Measurements from ENCODE around the gene CNIH2. TPM values are rescaled to one million over a fixed set of nuclear protein-coding genes. Genes with fewer than 3 reads are reported as not detected.

Gene CNIH2
- total RNA-seq, 1 donor from 2014 or later: 0.04 TPM

GRCh38 chr11:66267379-66268243 is 10.4 kb upstream of the CNIH2 start:
- no peak for TF ChIP-seq CTCF (IDR thresholded peaks at IDR 0.05; ENCODE audit: insufficient read depth, low read length, poor library complexity, severe bottlenecking)
- no peaks in the 10 kb centered on the region for H3K27me3 ChIP-seq (ENCODE audit: control insufficient read depth, insufficient read depth, low read length)
- H3K36me3 ChIP-seq (ENCODE audit: control insufficient read depth, insufficient read depth, low read length): peaks cover 6% of the 10 kb centered on the region
- DNase-seq (ENCODE audit: low read depth): no peak
- peak overlapping the region; percentile 37 for H3K4me3 ChIP-seq (ENCODE audit: low read depth, low read length)

DNA sequence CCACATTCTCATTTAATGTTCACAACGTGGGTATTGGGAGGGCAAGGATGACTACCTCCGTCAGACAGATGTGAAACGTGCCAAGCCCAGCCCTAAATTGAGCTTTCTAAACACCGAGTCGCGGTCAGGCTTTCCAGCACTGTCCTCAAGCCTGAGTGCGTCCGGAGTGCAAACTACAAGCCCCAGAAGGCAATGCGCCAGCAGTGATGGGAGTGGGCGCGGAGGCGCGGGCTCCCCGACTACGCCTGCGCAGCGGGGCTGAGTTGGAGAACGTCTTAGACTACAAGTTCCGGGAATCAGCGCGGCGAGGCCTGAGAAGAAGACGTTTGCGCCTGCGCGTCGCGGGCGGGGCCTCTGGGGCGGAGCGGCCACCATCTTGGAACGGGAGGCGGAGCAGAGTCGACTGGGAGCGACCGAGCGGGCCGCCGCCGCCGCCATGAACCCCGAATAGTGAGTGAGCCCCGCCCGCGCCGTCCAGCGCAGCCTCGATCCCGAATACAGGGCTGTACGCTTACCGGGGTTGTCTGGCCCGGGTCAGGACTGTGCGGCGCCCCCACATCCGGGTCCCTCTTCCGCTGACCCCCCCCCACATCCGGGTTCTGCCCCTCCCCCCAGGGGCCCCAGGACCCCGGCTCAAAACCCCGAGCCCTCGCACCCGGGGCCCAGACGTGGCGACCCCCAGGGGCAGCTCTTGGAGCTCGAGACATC is 9.6 kb upstream of the CNIH2 start, which contains the start of gene RAB1B:
RAB1B (plus strand) TSS at position 396 of the 708 bp plus-strand sequence; CDS start at position 437, 41 bp downstream.
- no peak for TF ChIP-seq CTCF (IDR thresholded peaks at IDR 0.05; ENCODE audit: insufficient read depth, low read length, poor library complexity, severe bottlenecking)
- Histone ChIP-seq H3K4me3 (ENCODE audit: low read depth, low read length) (peak within 1 kb of the TSS; percentile 63), H3K36me3 (ENCODE audit: control insufficient read depth, insufficient read depth, low read length) (peaks cover 8% of the 10 kb centered on the region), H3K27me3 (ENCODE audit: control insufficient read depth, insufficient read depth, low read length) (no peaks in the 10 kb centered on the region)
- DNase-seq (ENCODE audit: low read depth): peak; percentile 94

DNA sequence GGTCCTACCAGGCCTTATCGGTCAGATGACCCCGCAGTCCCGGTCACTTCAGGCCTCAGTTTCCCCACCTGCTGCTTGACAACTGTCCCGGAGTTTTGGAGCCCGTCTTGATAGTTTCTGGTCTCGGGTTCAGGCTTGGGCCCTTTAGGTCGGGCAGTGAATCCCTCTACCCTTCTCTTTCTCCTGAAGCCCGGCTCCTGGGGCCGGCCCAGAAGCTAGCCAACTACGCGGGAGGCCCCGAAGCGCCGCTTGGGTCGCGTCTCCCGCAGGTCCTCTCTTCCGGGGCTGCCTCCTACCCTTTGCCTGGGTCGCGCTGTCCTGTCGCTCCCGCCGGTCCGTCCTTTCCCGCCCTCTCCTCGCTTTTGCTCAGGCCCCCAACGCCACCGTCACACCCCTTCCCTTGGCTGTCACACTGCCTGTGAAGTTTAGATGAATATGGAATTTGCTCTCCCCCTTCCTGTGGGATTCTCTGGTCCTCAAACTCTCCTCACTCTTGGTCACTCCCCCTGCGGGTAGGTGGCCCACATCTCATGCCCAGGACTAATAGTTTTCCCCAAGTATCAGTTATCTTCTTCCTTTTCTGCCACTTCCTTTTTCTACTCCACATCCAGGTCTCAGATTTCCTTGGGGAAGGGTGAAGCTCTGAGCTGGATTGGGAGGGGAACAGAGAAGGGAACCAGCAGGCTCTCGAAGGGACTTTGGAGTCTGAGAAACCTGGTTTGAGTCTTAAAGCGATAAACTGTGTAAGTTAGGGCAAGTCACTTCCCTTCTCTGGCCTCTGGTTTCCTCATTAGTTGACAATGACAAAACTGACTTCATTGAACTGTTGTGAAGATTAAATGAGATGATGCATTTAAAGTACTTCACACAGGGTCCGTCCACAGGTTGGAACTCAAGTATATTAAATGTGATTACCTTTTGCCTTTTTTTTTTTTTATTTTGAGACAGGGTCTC is 8.7 kb upstream of the CNIH2 start:
- no peaks in the 10 kb centered on the region for H3K27me3 ChIP-seq (ENCODE audit: control insufficient read depth, insufficient read depth, low read length)
- H3K4me3 ChIP-seq (ENCODE audit: low read depth, low read length): peak overlapping the region; percentile 63
- no peak for DNase-seq (ENCODE audit: low read depth)
- TF ChIP-seq CTCF (IDR thresholded peaks at IDR 0.05; ENCODE audit: insufficient read depth, low read length, poor library complexity, severe bottlenecking): peak; percentile 16
- peaks cover 10% of the 10 kb centered on the region for H3K36me3 ChIP-seq (ENCODE audit: control insufficient read depth, insufficient read depth, low read length)

DNA sequence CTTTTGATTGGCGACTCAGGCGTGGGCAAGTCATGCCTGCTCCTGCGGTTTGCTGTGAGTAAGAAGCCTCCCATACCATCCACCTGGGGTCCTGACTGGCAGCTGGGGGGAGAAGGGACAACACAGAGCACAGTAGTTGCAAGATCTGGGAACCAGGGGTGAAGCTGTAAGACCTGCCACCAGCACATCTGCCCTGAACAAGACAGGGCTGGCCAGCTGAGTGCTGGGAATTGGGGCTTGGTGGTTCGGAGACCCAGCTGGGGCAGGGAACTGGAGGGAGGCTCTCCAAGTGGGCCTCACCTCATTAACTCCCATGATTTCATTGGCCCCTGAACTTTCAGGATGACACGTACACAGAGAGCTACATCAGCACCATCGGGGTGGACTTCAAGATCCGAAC is 6.2 kb upstream of the CNIH2 start:
- H3K4me3 ChIP-seq (ENCODE audit: low read depth, low read length): no peak overlapping the region
- no peaks in the 10 kb centered on the region for H3K27me3 ChIP-seq (ENCODE audit: control insufficient read depth, insufficient read depth, low read length)
- no peak for DNase-seq (ENCODE audit: low read depth)
- peaks cover 10% of the 10 kb centered on the region for H3K36me3 ChIP-seq (ENCODE audit: control insufficient read depth, insufficient read depth, low read length)
- no peak for TF ChIP-seq CTCF (IDR thresholded peaks at IDR 0.05; ENCODE audit: insufficient read depth, low read length, poor library complexity, severe bottlenecking)

GRCh38 chr11:66272596-66272995 is 5.4 kb upstream of the CNIH2 start:
- H3K4me3 ChIP-seq (ENCODE audit: low read depth, low read length): no peak overlapping the region
- no peaks in the 10 kb centered on the region for H3K27me3 ChIP-seq (ENCODE audit: control insufficient read depth, insufficient read depth, low read length)
- TF ChIP-seq CTCF (IDR thresholded peaks at IDR 0.05; ENCODE audit: insufficient read depth, low read length, poor library complexity, severe bottlenecking): no peak
- no peak for DNase-seq (ENCODE audit: low read depth)
- H3K36me3 ChIP-seq (ENCODE audit: control insufficient read depth, insufficient read depth, low read length): peaks cover 10% of the 10 kb centered on the region

Data from kidney epithelial cell (primary cell).